Measurements from ENCODE around the gene FHOD3. TPM values are rescaled to one million over a fixed set of nuclear protein-coding genes. Genes with fewer than 3 reads are reported as not detected.
"Not testable (repeated sequence)": the region's sequence is repeated elsewhere in the genome, so short reads cannot be mapped to it uniquely, and the experiment has no call there.

Gene FHOD3
- total RNA-seq, 1 donor from 2014 or later, result 347 TPM

- ATAC-seq (no peak), DNase-seq (no peak)
- intact Hi-C loops (cut with micrococcal nuclease), result no loop called here
Measured at GRCh38 chr18:36780748-36781147, 483.2 kb downstream of the FHOD3 start.

GRCh38 chr18:36782710-36783109 lies 485.2 kb downstream of the FHOD3 start:
- intact Hi-C loops (cut with micrococcal nuclease), result no loop called here
- DNase-seq (no peak), ATAC-seq (no peak)

GRCh38 chr18:36783792-36784191 lies 486.3 kb downstream of the FHOD3 start:
- ATAC-seq (no peak), DNase-seq (no peak)
- intact Hi-C loops (cut with micrococcal nuclease), result no loop called here

GRCh38 chr18:36786686-36787085 lies 489.2 kb downstream of the FHOD3 start:
- intact Hi-C loops (cut with micrococcal nuclease), result no loop called here
- DNase-seq, result peak; percentile 81
- peak; percentile 91 for ATAC-seq

GRCh38 chr18:36792634-36793283 lies 495.2 kb downstream of the FHOD3 start:
- ATAC-seq (no peak), DNase-seq (no peak)
- intact Hi-C loops (cut with micrococcal nuclease), result no loop called here

DNA sequence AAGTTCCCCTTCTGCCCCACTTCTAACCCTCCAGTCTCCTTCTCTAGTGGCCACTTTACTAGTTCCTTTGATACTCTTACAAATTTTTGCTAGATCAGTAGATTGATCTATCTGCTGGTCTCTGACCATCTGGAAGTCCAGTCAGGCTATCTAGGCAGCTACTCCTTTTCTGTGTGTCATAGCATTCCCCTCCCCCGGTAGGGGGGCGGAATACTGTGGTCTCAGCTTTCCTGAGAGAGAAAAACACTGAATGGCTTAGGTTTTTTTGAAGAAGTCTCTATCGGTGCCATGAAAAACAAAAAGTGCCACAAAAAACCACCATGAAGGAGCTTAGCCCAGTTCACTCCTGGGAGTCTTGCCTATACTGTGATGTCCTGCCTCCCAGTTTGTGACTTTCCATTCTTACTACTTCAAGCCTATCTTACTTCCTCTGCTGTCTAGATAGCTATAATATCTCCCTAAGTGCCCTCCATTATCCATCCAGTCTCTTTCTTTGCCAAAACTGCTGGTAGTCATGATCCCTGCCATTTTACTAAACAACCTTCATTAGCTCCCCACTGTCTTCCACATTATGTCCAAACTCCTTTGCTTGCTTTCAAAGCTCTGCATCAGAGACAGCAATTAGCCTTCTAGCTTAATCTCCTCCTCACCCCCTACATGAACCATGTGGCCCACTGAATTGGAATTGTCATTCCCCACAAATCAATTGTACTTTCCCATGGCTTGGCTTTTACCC lies 501.4 kb downstream of the FHOD3 start:
- ATAC-seq (peak; percentile 17), DNase-seq (no peak)
- intact Hi-C loops (cut with micrococcal nuclease), result no loop called here

DNA sequence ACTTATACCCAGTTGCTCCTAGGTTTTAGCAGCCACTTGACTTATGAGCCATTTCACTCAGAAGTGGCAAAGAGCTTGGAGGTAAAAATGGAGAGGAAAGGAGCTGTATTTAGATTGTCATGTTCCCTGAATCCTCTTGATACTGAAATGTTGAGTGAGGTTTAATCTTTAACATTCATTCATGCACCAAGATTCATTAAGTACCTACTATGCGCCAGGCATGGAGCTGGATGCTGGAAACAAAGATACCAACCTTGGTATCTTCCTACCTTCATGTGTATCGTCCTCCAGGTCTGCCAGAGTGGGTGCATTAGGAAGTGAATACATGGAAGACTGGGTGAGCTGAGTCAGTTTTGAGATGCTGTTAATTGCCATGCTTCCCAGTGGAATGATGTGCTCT lies 507.6 kb downstream of the FHOD3 start:
- DNase-seq (no peak), ATAC-seq (no peak)
- intact Hi-C loops (cut with micrococcal nuclease), result no loop called here

DNA sequence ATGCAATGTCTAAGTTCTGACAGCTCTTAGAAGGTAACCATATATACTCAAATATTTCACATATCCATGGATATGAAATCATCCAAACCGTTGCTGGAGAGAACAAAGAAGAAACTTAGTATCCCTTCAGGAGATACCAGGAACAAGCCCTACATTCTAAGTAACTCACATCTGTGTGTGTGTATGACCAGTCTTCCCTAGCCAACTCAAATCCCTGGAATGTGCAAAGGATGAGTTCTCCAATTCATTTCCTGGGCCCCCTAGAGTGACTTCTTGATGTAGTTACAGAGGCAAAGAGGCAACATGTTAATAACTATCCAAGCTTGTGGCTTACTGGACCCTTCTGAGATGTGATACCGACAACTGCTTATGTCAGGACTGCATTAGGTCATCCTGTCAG lies 511.2 kb downstream of the FHOD3 start:
- intact Hi-C loops (cut with micrococcal nuclease), result no loop called here
- DNase-seq (no peak), ATAC-seq (no peak)

DNA sequence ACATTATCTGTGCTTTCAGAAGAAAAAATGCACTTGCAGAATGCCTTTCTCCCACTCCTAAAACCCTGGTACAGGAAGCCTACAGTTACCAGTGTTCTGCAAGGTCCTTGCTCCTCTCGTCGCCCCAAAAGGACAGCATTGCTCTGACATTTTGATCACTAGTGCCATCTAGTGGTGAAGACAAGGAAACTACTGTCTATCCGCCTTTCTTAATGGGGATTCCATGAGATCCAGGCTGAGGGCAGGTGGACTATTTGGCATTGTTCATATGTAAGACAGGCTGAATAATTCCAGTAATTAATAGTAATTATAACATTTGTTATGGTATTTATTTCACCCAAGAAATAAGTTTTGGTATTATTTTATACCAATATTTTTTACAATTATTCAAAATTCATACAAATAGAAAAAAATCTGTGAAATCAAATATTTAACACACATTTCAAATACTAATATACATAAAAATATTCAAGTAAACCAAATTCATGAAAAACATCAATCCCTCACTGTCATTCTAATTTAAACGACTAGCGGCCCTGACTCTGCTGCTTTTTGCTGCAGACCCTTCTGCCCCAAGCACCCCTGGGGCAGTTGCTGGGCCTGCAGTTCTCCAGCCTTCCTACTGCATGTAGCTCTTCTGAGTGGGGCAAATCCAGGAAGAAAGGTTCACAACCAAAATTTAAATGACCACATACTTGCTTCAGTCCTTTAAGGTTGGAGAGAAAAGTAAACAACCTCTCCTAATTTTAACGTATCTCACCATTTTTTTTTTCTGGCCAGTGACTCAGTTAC lies 512.3 kb downstream of the FHOD3 start:
- peak; percentile 83 for ATAC-seq
- intact Hi-C loops (cut with micrococcal nuclease), result no loop called here
- DNase-seq, result no peak

- no peak for DNase-seq
- ATAC-seq, result peak; percentile 6
- intact Hi-C loops (cut with micrococcal nuclease), result no loop called here
Measured at GRCh38 chr18:36811430-36811829, 513.9 kb downstream of the FHOD3 start.

GRCh38 chr18:36811955-36812354 lies 514.4 kb downstream of the FHOD3 start:
- no peak for ATAC-seq
- intact Hi-C loops (cut with micrococcal nuclease), result no loop called here
- DNase-seq, result no peak

- intact Hi-C loops (cut with micrococcal nuclease), result no loop called here
- ATAC-seq (no peak), DNase-seq (no peak)
Measured at GRCh38 chr18:36812678-36813077, 515.2 kb downstream of the FHOD3 start.

DNA sequence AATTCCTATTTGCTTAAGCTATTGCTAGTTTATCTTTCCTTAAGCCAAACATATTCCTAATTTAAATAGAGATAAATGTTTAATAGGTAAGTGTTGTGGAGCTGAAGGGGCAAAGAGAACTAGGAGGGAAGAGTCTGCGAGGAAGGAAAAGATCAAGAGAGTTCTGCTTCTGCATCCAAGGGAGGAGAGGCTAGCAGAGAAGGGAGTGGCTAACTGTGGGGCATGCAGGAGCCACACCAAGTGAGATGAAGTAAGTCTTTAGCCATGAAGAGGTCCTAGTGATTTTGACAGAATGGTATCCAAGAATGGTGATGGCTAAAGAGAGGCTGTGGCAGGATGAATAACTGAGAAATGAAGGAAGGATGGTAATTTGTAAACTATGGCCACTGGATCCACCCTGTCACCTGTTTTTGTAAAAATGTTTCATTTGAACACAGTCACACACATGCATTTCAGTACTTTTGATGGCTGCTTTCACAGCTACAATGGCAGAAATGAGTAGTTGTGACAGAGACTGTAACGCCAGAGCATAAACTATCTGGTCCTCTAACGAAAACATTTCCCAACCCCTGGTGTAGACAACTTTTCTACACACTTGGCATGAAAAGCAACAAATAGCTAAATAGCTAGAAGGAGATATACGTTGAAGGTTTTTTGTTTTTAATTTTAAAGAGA lies 515.7 kb downstream of the FHOD3 start:
- ATAC-seq (no peak), DNase-seq (no peak)
- intact Hi-C loops (cut with micrococcal nuclease), result no loop called here

- intact Hi-C loops (cut with micrococcal nuclease), result no loop called here
- ATAC-seq, result no peak
- no peak for DNase-seq
Measured at GRCh38 chr18:36813824-36814223, 516.3 kb downstream of the FHOD3 start.

DNA sequence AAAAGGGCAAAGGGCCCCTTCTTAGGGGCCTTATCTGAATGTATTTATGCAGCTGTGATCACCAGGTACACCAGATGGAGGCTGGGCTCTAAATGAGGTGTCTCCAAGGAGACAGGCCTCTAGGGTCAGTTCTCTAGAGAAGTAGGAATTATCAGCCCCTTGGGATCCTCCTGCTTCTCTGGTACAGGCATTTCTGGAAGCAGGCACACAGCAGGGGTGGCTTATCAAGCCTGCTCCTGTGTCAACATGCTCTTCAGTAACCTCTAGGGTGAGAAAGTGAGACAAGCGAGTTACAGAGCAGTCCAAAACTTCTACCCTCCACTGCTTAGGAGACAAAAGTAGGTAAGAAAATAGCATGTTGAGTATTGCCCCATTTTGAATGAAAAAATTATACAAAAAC lies 517.5 kb downstream of the FHOD3 start:
- DNase-seq (no peak), ATAC-seq (peak; percentile 74)
- intact Hi-C loops (cut with micrococcal nuclease), result no loop called here

GRCh38 chr18:36816096-36816495 lies 518.6 kb downstream of the FHOD3 start:
- ATAC-seq; intact Hi-C loops (cut with micrococcal nuclease); DNase-seq: not testable (repeated sequence)

DNA sequence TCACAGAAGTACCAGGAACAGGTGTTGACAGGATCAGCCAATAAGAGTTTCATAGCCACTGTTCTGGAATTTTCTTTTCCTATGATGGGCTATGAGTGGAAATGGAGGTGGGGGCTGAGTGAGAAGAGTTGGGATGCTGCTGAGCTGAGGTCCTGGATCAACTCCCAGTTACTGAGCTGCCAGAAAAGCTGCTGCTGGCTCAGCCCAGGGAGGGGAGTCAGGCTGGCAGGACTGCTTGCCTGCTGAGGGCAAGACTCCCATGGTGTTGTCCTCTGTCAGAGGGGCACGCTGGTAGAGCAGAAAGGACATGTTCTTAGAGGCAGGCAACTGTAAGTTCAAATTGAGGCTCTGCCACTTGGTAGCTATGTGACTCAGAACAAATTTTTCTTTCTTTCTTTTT lies 519.5 kb downstream of the FHOD3 start:
- DNase-seq (no peak), ATAC-seq (peak; percentile 50)
- intact Hi-C loops (cut with micrococcal nuclease), result no loop called here

GRCh38 chr18:36818652-36819051 lies 521.1 kb downstream of the FHOD3 start:
- no peak for ATAC-seq

DNA sequence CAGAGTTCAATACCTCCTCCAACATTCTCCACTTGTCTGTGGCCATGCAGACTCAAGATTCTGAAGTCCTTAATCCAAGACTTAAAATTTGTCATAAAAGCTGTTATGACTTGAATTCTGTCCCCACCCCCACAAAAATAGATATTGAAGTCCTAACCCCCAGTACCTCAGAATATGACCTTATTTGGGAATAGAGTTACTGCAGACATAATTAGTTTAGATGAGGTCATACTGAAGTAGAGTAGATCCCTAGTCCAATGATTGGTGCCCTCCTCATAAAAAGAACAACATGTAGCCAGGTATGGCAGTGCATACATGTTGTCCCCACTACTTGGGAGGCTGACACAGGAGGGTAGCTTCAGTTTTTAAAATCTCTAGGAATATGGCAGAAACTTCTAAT lies 522.1 kb downstream of the FHOD3 start:
- ATAC-seq, result no peak
- no peak for DNase-seq
- intact Hi-C loops (cut with micrococcal nuclease), result no loop called here

More at GRCh38 chr18:36818652-36819051, 521.1 kb downstream of the FHOD3 start:
- no peak for DNase-seq
- intact Hi-C loops (cut with micrococcal nuclease), result no loop called here

GRCh38 chr18:36821681-36822080 lies 524.2 kb downstream of the FHOD3 start:
- DNase-seq, result no peak
- ATAC-seq, result no peak
- intact Hi-C loops (cut with micrococcal nuclease), result no loop called here
